Ishikawa (cell line): Measurements from ENCODE around the gene ALAD.

Experiments used
- CEBPB ChIP-seq: IDR thresholded peaks from 2 replicates; pipeline ENCODE4 v1.6.1; 2012
- CREB1 ChIP-seq: IDR thresholded peaks from 2 replicates; pipeline ENCODE4 v1.6.1; 2012; ENCODE audit warnings: low read depth
- EGR1 ChIP-seq: IDR thresholded peaks from 2 replicates; pipeline ENCODE4 v1.6.1; 2012
- EP300 ChIP-seq: IDR thresholded peaks from 2 replicates; pipeline ENCODE4 v1.6.1; 2012; ENCODE audit warnings: borderline replicate concordance
- FOXM1 ChIP-seq: IDR thresholded peaks from 2 replicates; pipeline ENCODE4 v1.6.1; 2012; ENCODE audit warnings: low read depth, borderline replicate concordance
- NFIC ChIP-seq: IDR thresholded peaks from 2 replicates; pipeline ENCODE4 v1.6.1; 2012
- RAD21 ChIP-seq: IDR thresholded peaks from 2 replicates; pipeline ENCODE4 v1.6.1; 2012; ENCODE audit warnings: low read depth
- TAF1 ChIP-seq: IDR thresholded peaks from 2 replicates; pipeline ENCODE4 v1.6.1; 2012; ENCODE audit warnings: low read depth, mild to moderate bottlenecking
- TCF12 ChIP-seq: IDR thresholded peaks from 2 replicates; pipeline ENCODE4 v1.6.1; 2012; ENCODE audit warnings: low read depth
- TEAD4 ChIP-seq: IDR thresholded peaks from 2 replicates; pipeline ENCODE4 v1.6.1; 2012
- YY1 ChIP-seq: IDR thresholded peaks from 2 replicates; pipeline ENCODE4 v1.6.1; 2012; ENCODE audit warnings: low read depth
- ZBTB7A ChIP-seq: IDR thresholded peaks from 2 replicates; pipeline ENCODE4 v1.6.1; 2012; ENCODE audit warnings: low read depth
- TF ChIP-seq, protein P1 (sequence below): IDR thresholded peaks from 2 replicates; pipeline ENCODE4 v1.6.1; 2012
- TF ChIP-seq, protein P2 (sequence below): IDR thresholded peaks from 2 replicates; pipeline ENCODE4 v1.6.1; 2012; ENCODE audit warnings: low read depth, mild to moderate bottlenecking
- TF ChIP-seq, protein P3 (sequence below): IDR thresholded peaks from 2 replicates; pipeline ENCODE4 v1.6.1; 2012

The ALAD gene

DNA sequence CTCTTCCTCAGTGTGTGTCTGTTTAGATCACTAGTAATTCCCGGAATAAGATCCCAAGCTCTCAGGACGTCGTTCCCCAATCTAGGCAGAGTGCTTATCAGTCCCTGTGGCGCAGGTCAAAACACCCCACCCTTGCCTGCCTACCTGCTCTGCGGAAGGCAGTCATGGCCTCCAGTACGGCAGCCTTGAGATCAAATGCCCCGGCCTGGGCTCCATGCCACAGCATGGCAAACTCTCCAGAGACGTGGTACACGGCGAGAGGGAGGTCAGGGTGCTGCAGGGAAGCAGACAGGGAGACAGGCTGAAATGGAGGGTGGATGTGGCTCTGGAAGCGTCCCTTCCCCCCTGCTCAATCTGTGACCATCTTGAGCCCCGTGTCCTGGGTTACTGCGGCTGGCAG, 12.3 kb downstream of the ALAD start:
- TF ChIP-seq CEBPB (no peak), TEAD4 (no peak), EP300 (no peak), ZBTB7A (no peak)

DNA sequence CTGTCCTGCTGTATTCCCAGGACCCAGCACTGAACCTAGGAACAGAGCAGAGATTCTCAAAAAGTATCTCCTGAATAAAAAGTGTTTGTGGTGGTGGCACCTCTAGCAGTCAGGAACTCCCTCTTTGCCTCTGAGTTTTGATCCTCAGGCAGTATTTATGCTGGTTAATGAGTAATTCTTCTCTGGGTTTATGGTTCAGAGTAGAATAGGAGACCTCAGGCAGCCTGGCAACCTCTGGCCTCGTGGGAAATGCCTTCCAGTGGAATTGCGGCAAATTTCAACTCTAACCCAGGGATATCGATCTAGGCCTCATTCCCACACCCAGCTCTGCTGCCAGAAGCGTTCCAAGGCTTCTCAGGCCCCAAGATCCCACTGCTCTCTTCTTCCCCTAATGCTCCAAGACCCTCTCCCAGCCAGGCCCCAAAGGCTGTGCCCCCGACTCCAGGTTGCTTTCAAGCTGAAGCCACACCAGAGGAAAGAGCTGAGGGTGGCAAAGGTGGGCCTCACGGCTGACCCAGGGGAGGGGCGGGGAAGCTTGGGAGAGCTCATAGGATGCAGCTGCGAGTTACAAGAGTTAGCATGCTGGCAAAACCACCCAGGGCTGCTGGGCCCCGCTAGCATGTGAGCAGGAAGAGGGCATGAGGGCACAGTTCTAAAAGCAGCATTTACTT, 13.4 kb downstream of the ALAD start:
- TF ChIP-seq CREB1 (no peak), EGR1 (no peak)

DNA sequence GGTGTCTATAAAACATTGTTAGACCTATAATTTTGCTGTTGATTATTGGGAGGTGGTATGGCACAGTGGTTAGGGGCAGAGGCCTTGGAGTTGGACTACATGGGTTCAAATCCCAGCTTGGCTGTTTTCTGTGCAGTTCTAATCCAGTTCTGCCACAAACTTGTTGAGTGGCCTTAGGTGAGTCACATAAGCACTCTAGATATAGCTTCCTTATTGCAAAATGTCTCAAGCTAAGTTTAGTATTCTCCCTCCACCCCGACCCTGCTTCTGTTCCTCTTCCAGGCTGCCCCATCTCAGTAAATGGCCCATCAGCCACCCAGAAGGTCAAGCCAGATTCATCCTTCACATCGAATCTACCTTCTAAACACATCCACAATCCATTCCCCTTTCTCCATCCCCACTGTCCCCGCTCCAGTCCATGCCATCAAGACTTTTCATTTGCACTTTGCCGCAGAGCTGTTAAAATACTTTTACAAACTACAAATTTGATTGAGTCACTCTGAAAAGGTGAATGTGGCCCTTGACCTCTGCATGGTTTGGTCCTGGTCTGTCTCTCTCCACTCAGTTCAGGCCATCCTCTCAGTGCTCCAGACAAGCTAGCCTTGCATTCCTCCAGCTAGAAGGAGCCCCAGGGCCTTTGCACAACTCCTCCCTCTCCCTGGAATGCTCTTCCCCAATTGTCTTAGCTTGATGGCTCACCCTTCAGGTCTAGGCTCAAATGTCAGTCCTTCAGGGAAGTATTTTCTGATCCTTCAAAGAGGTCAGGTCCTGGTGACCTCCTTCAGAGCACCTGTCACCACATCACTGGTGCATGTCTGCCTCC, 14.3 kb downstream of the ALAD start:
- TF ChIP-seq, protein P1, sequence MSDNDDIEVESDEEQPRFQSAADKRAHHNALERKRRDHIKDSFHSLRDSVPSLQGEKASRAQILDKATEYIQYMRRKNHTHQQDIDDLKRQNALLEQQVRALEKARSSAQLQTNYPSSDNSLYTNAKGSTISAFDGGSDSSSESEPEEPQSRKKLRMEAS: no peak
- TF ChIP-seq TEAD4 (no peak), EGR1 (no peak), RAD21 (no peak), ZBTB7A (no peak)
- TF ChIP-seq, protein P2, sequence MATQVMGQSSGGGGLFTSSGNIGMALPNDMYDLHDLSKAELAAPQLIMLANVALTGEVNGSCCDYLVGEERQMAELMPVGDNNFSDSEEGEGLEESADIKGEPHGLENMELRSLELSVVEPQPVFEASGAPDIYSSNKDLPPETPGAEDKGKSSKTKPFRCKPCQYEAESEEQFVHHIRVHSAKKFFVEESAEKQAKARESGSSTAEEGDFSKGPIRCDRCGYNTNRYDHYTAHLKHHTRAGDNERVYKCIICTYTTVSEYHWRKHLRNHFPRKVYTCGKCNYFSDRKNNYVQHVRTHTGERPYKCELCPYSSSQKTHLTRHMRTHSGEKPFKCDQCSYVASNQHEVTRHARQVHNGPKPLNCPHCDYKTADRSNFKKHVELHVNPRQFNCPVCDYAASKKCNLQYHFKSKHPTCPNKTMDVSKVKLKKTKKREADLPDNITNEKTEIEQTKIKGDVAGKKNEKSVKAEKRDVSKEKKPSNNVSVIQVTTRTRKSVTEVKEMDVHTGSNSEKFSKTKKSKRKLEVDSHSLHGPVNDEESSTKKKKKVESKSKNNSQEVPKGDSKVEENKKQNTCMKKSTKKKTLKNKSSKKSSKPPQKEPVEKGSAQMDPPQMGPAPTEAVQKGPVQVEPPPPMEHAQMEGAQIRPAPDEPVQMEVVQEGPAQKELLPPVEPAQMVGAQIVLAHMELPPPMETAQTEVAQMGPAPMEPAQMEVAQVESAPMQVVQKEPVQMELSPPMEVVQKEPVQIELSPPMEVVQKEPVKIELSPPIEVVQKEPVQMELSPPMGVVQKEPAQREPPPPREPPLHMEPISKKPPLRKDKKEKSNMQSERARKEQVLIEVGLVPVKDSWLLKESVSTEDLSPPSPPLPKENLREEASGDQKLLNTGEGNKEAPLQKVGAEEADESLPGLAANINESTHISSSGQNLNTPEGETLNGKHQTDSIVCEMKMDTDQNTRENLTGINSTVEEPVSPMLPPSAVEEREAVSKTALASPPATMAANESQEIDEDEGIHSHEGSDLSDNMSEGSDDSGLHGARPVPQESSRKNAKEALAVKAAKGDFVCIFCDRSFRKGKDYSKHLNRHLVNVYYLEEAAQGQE: no peak

DNA sequence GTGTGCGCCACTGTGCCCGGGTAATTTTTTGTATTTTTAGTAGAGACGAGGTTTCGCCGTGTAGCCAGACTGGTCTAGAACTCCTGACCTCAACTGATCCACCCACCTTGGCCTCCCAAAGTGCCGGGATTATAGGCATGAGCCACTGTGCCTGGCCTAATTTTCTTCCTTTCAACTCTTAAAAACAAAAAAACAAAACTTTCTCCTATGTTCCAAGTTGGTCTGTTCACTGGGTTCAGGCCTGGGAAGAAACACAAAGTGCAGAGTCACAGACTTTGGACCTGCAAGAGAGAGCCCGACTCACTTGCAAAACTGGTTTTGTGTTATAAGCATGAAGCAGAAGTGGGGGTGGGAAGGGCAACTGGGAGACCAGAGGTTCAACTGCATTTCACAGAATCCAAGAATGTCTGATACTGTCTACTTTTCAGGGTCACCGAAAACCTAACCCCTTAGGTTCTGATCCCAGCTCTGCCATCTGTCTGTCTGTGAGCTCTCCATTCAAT, 19.1 kb downstream of the ALAD start:
- TF ChIP-seq TAF1 (no peak), EP300 (peak; percentile 16; the same call in 1 of the 2 replicates), ZBTB7A (no peak), YY1 (0 out of 2 replicates have a peak, but pooled peaks have one; percentile 22)
- TF ChIP-seq, protein P3, sequence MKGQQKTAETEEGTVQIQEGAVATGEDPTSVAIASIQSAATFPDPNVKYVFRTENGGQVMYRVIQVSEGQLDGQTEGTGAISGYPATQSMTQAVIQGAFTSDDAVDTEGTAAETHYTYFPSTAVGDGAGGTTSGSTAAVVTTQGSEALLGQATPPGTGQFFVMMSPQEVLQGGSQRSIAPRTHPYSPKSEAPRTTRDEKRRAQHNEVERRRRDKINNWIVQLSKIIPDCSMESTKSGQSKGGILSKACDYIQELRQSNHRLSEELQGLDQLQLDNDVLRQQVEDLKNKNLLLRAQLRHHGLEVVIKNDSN: no peak

DNA sequence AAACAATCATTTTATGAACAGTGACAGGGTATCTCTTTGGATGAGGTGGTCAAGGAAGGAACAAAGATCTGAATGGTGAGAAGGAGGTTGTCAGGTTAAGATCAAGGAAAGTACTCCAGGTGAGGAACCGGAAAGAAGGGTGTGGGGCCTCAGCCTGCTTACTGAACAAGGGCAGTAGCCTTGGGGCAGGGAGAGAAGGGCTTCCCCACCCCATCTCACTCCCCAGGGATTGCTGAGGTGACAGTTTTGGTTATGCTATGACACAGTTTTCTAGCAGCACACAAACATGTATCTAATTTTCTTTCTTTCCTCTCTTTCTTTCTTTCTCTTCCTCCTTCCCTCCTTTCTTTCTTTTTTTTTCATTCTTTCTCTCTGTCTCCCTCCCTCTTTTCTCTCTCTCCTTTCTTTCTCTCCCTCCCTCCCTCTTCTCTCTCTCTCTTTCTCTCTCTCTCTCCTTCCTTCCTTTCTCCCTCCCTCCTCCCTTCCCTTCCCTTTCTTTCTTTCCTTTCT, 20.2 kb downstream of the ALAD start:
- TF ChIP-seq, protein P2: no peak
- TF ChIP-seq FOXM1 (no peak), YY1 (no peak), ZBTB7A (no peak), CREB1 (no peak), EGR1 (no peak), TAF1 (no peak), CEBPB (no peak), EP300 (no peak), RAD21 (no peak), TEAD4 (no peak), NFIC (no peak), TCF12 (no peak)
- TF ChIP-seq, protein P3: no peak
- TF ChIP-seq, protein P1: no peak
